CD14-positive monocyte (primary cell): ENCODE results near the gene NODAL. TPM values are rescaled to one million over a fixed set of nuclear protein-coding genes. Genes with fewer than 3 reads are reported as not detected.

Experiments
- DNase-seq, 3 donors: peaks; one replicate each; pipeline ENCODE4 v3.0.0-alpha.2; 2011 to 2022
- H2AFZ ChIP-seq: 2 replicates; pipeline ENCODE4 v1.6.0; 2012; ENCODE audit warnings: mild to moderate bottlenecking, low read depth, low read length, inconsistent platforms; ENCODE audit not compliant: insufficient read depth, poor library complexity, severe bottlenecking
- H3K27ac ChIP-seq, 2 donors: 1 replicate in 1 of 2; 2 replicates in 1 of 2; pipeline ENCODE4 v1.5.1; 2012 to 2013; ENCODE audit warnings: low read length in 2 of 2, control low read depth in 1 of 2, inconsistent platforms in 1 of 2, low read depth in 1 of 2, mild to moderate bottlenecking in 1 of 2
- H3K27me3 ChIP-seq, 2 donors: one replicate each; pipeline versions ENCODE4 v1.6.0 to v1.6.1; 2011 to 2013; ENCODE audit warnings: low read length in 2 of 2; ENCODE audit not compliant: control insufficient read depth in 2 of 2, insufficient read depth in 2 of 2
- H3K36me3 ChIP-seq, 2 donors: replicated peaks in 1 of 2; 1 replicate in 1 of 2; 2 replicates in 1 of 2; pipeline versions ENCODE4 v1.5.1 to v1.6.1; 2012 to 2013; ENCODE audit warnings: low read length in 2 of 2, control low read depth in 1 of 2, inconsistent platforms in 1 of 2, mild to moderate bottlenecking in 1 of 2; ENCODE audit not compliant: insufficient read depth in 2 of 2, control insufficient read depth in 1 of 2
- H3K4me1 ChIP-seq, 2 donors: 1 replicate in 1 of 2; 2 replicates in 1 of 2; pipeline versions ENCODE4 v1.5.1 to v1.6.1; 2012 to 2013; ENCODE audit warnings: low read length in 2 of 2, control low read depth in 1 of 2, inconsistent platforms in 1 of 2, mild to moderate bottlenecking in 1 of 2, moderate library complexity in 1 of 2; ENCODE audit not compliant: insufficient read depth in 2 of 2, control insufficient read depth in 1 of 2
- H3K4me2 ChIP-seq: replicated peaks from 2 replicates; pipeline ENCODE3; 2012; ENCODE audit warnings: low read length, moderate library complexity, mild to moderate bottlenecking; ENCODE audit not compliant: poor library complexity, severe bottlenecking; ENCODE audit errors: extremely low read depth
- H3K4me3 ChIP-seq, 3 experiments: fragments of 200-600 bp in 1 of 3; sonication (generic) in 1 of 3; replicated peaks in 1 of 3; 1 replicate in 2 of 3; 2 replicates in 1 of 3; pipeline ENCODE4 v1.5.1; 2011 to 2013; ENCODE audit warnings: low read length in 3 of 3, mild to moderate bottlenecking in 3 of 3, control low read depth in 2 of 3, low read depth in 2 of 3, inconsistent platforms in 1 of 3, moderate library complexity in 1 of 3
- H3K79me2 ChIP-seq: 2 replicates; pipeline ENCODE4 v1.6.0; 2012; ENCODE audit warnings: mild to moderate bottlenecking, control low read depth, inconsistent platforms, low read length, moderate library complexity; ENCODE audit not compliant: insufficient read depth
- H3K9ac ChIP-seq: 2 replicates; pipeline ENCODE4 v1.6.0; 2017; ENCODE audit warnings: low read length, mild to moderate bottlenecking; ENCODE audit not compliant: insufficient read depth, poor library complexity, severe bottlenecking
- H3K9me3 ChIP-seq, 2 donors: replicated peaks in 1 of 2; 1 replicate in 1 of 2; 2 replicates in 1 of 2; pipeline versions ENCODE4 v1.5.1 to v1.6.1; 2012 to 2013; ENCODE audit warnings: low read length in 2 of 2, control low read depth in 1 of 2; ENCODE audit not compliant: control insufficient read depth in 1 of 2, insufficient read depth in 1 of 2
- H4K20me1 ChIP-seq: 2 replicates; pipeline ENCODE4 v1.6.0; 2012; ENCODE audit warnings: mild to moderate bottlenecking, low read length, control low read depth, moderate library complexity; ENCODE audit not compliant: insufficient read depth
- H3K27ac Mint-ChIP-seq, 7 donors: one replicate each; pipeline ENCODE4 v1.8.0; 2020; ENCODE audit warnings: mild to moderate bottlenecking in 7 of 7, mixed read lengths in 7 of 7, moderate library complexity in 6 of 7, inconsistent platforms in 2 of 7
- H3K27me3 Mint-ChIP-seq, 3 donors: one replicate each; pipeline ENCODE4 v1.8.0; 2021 to 2022; ENCODE audit warnings: low read depth in 3 of 3, mild to moderate bottlenecking in 3 of 3, mixed read lengths in 3 of 3, moderate library complexity in 3 of 3, inconsistent platforms in 1 of 3
- H3K36me3 Mint-ChIP-seq, 2 donors: one replicate each; pipeline ENCODE4 v1.8.0; 2020; ENCODE audit warnings: mixed read lengths in 2 of 2, inconsistent platforms in 1 of 2, mild to moderate bottlenecking in 1 of 2
- H3K4me1 Mint-ChIP-seq: one replicate; pipeline ENCODE4 v1.8.0; 2020; ENCODE audit warnings: mild to moderate bottlenecking, mixed read lengths
- H3K4me3 Mint-ChIP-seq, 2 donors: one replicate each; pipeline ENCODE4 v1.8.0; 2020; ENCODE audit warnings: mild to moderate bottlenecking in 2 of 2, mixed read lengths in 2 of 2, moderate library complexity in 1 of 2
- H3K9me3 Mint-ChIP-seq, 7 donors: one replicate each; pipeline ENCODE4 v1.8.0; 2020 to 2022; ENCODE audit warnings: mixed read lengths in 7 of 7, mild to moderate bottlenecking in 6 of 7, moderate library complexity in 6 of 7, inconsistent platforms in 2 of 7
- CTCF ChIP-seq: fragments of 200-600 bp; IDR thresholded peaks from one replicate; pipeline ENCODE4 v1.8.0; 2022; ENCODE audit warnings: antibody characterized with exemption, mild to moderate bottlenecking
- WGBS: methylation state at CpG from one replicate; pipeline ENCODE4 v1.1.5; 2013; ENCODE audit warnings: missing lambda C conversion rate; ENCODE audit not compliant: insufficient coverage; 5-methylcytosine and 5-hydroxymethylcytosine counted together
- intact Hi-C, 2 donors: fragments of 100-400 bp; cut with micrococcal nuclease; formaldehyde crosslinking; loops; one replicate each; pipeline versions ENCODE4 v1.15.0 to v1.15.1; 2023
- polyA plus RNA-seq, 3 donors: library from polyadenylated mRNA; depleted of rRNA in 1 of 3; unstranded in 2 of 3; stranded (reverse) in 1 of 3; fragments of 300-500 nt in 2 of 3; fragments of >200 nt in 1 of 3; fragmentation: Illumina TruSeq in 2 of 3; gene quantifications; 1 replicate in 2 of 3; 2 replicates in 1 of 3; pipeline ENCODE4 v1.2.3, GENCODE V29; 2012 to 2021

NODAL gene
- polyA plus RNA-seq, 3 donors: not detected

- no peaks in the 10 kb centered on the region for H4K20me1 ChIP-seq
- H3K9me3 ChIP-seq: peaks cover 2 to 6% of the 10 kb centered on the region in 2 donors
- peaks cover 0 to 5% (median 0%) of the 10 kb centered on the region in 7 donors for H3K9me3 Mint-ChIP-seq
- no peak overlapping the region for H2AFZ ChIP-seq
- peaks cover 40 to 59% (median 49%) of the 10 kb centered on the region in 3 donors for H3K27me3 Mint-ChIP-seq
- no peak overlapping the region for H3K27ac Mint-ChIP-seq
- intact Hi-C loops: no loop called here
- peaks cover 0 to 1% of the 10 kb centered on the region in 2 donors for H3K36me3 Mint-ChIP-seq
- H3K4me3 ChIP-seq: no peak overlapping the region
- peaks cover 8 to 11% of the 10 kb centered on the region in 2 donors for H3K4me1 ChIP-seq
- TF ChIP-seq CTCF: no peak
- H3K4me2 ChIP-seq: no peak overlapping the region
- 40% methylated on average over 1 of the region's 6 CpGs for WGBS
- H3K27me3 ChIP-seq: peaks cover 12 to 39% of the 10 kb centered on the region in 2 donors
- H3K36me3 ChIP-seq: no peaks in the 10 kb centered on the region
- no peaks in the 10 kb centered on the region for H3K79me2 ChIP-seq
- peaks cover 13% of the 10 kb centered on the region for H3K4me1 Mint-ChIP-seq
- no peak overlapping the region for H3K4me3 Mint-ChIP-seq
- DNase-seq: no peak
- H3K9ac ChIP-seq: no peak overlapping the region
- H3K27ac ChIP-seq: no peak overlapping the region
These were observed 13.7 kb upstream of the NODAL start for GRCh38 chr10:70455213-70455630.

- H3K79me2 ChIP-seq: no peaks in the 10 kb centered on the region
- H3K4me2 ChIP-seq: no peak overlapping the region
- H3K4me3 ChIP-seq: no peak overlapping the region
- intact Hi-C loops: no loop called here
- peaks cover 0 to 2% of the 10 kb centered on the region in 2 donors for H3K27me3 ChIP-seq
- no peak overlapping the region for H3K27ac Mint-ChIP-seq
- H4K20me1 ChIP-seq: no peaks in the 10 kb centered on the region
- H3K4me1 ChIP-seq: no peaks in the 10 kb centered on the region
- peaks cover 5 to 19% (median 12%) of the 10 kb centered on the region in 3 donors for H3K27me3 Mint-ChIP-seq
- H3K4me3 Mint-ChIP-seq: no peak overlapping the region
- no peak for TF ChIP-seq CTCF
- H3K9me3 ChIP-seq: no peaks in the 10 kb centered on the region
- no peaks in the 10 kb centered on the region for H3K36me3 ChIP-seq
- no peak overlapping the region for H3K9ac ChIP-seq
- H3K9me3 Mint-ChIP-seq: peaks cover 0 to 5% (median 0%) of the 10 kb centered on the region in 7 donors
- peaks cover 2% of the 10 kb centered on the region for H3K4me1 Mint-ChIP-seq
- 100% methylated on average over 1 of the region's 2 CpGs for WGBS
- no peak overlapping the region for H2AFZ ChIP-seq
- H3K27ac ChIP-seq: no peak overlapping the region
- no peaks in the 10 kb centered on the region for H3K36me3 Mint-ChIP-seq
- no peak for DNase-seq
These were observed 6.8 kb upstream of the NODAL start for GRCh38 chr10:70448236-70448635.
